Trophoblast cell (in vitro differentiated cells and primary cell): ENCODE data around the gene ARTN.

Experiments
- DNase-seq, 2 donors: peaks; one replicate each; pipeline ENCODE4 v3.0.0-alpha.2; 2016
- H2AFZ ChIP-seq: 2 replicates; pipeline ENCODE4 v1.6.1; 2013; ENCODE audit warnings: low read length, moderate library complexity, mild to moderate bottlenecking; ENCODE audit not compliant: insufficient read depth, poor library complexity
- H2AK5ac ChIP-seq: 2 replicates; pipeline ENCODE4 v1.6.1; 2013; ENCODE audit warnings: mild to moderate bottlenecking, low read length
- H2BK120ac ChIP-seq: 2 replicates; pipeline ENCODE4 v1.6.1; 2013; ENCODE audit warnings: low read length, mild to moderate bottlenecking, moderate library complexity; ENCODE audit not compliant: insufficient read depth, poor library complexity
- H2BK12ac ChIP-seq: 2 replicates; pipeline ENCODE4 v1.6.1; 2013; ENCODE audit warnings: mild to moderate bottlenecking, low read length, moderate library complexity
- H2BK5ac ChIP-seq: 2 replicates; pipeline ENCODE4 v1.6.1; 2013; ENCODE audit warnings: low read length, low read depth, moderate library complexity, mild to moderate bottlenecking; ENCODE audit not compliant: poor library complexity
- H3K14ac ChIP-seq: 2 replicates; pipeline ENCODE4 v1.6.1; 2013; ENCODE audit warnings: mild to moderate bottlenecking, low read length
- H3K18ac ChIP-seq: 2 replicates; pipeline ENCODE4 v1.6.1; 2013; ENCODE audit warnings: mild to moderate bottlenecking, low read length
- H3K23ac ChIP-seq: 2 replicates; pipeline ENCODE4 v1.6.1; 2013; ENCODE audit warnings: low read length
- H3K27ac ChIP-seq: 2 replicates; pipeline ENCODE4 v1.5.1; 2013; ENCODE audit warnings: low read depth, mild to moderate bottlenecking, inconsistent platforms, low read length, moderate library complexity
- H3K27me3 ChIP-seq: 2 replicates; pipeline ENCODE4 v1.6.1; 2013; ENCODE audit warnings: inconsistent platforms, mild to moderate bottlenecking, low read length, moderate library complexity; ENCODE audit not compliant: insufficient read depth
- H3K36me3 ChIP-seq, 2 experiments: 1 replicate in 1 of 2; 2 replicates in 1 of 2; pipeline ENCODE4 v1.6.1; 2013; ENCODE audit warnings: low read length in 2 of 2, mild to moderate bottlenecking in 2 of 2, moderate library complexity in 1 of 2; ENCODE audit not compliant: insufficient read depth in 2 of 2, control insufficient read depth in 1 of 2
- H3K4ac ChIP-seq: 2 replicates; pipeline ENCODE4 v1.6.1; 2013; ENCODE audit warnings: low read depth, mild to moderate bottlenecking, low read length, moderate library complexity
- H3K4me1 ChIP-seq, 2 experiments: 1 replicate in 1 of 2; 2 replicates in 1 of 2; pipeline ENCODE4 v1.6.1; 2013; ENCODE audit warnings: low read length in 2 of 2, mild to moderate bottlenecking in 2 of 2, moderate library complexity in 1 of 2; ENCODE audit not compliant: insufficient read depth in 2 of 2, control insufficient read depth in 1 of 2
- H3K4me2 ChIP-seq: 2 replicates; pipeline ENCODE4 v1.6.1; 2013; ENCODE audit warnings: inconsistent platforms, mild to moderate bottlenecking, low read length, moderate library complexity
- H3K4me3 ChIP-seq: 2 replicates; pipeline ENCODE4 v1.5.1; 2013; ENCODE audit warnings: mild to moderate bottlenecking, low read depth, low read length, inconsistent platforms
- H3K79me1 ChIP-seq: one replicate; pipeline ENCODE4 v1.6.1; 2013; ENCODE audit warnings: low read length
- H3K79me2 ChIP-seq: 2 replicates; pipeline ENCODE4 v1.6.1; 2013; ENCODE audit warnings: low read length, mild to moderate bottlenecking; ENCODE audit not compliant: control insufficient read depth, insufficient read depth, poor library complexity
- H3K9ac ChIP-seq: 2 replicates; pipeline ENCODE4 v1.6.1; 2013; ENCODE audit warnings: mild to moderate bottlenecking, low read length
- H3K9me3 ChIP-seq: 2 replicates; pipeline ENCODE4 v1.6.1; 2013; ENCODE audit warnings: low read depth, mild to moderate bottlenecking, control low read depth, inconsistent platforms, low read length; ENCODE audit not compliant: insufficient read depth
- H4K12ac ChIP-seq: 2 replicates; pipeline ENCODE4 v1.6.1; 2013; ENCODE audit warnings: low read depth, mild to moderate bottlenecking, low read length, moderate library complexity
- H4K8ac ChIP-seq: 2 replicates; pipeline ENCODE4 v1.6.1; 2013; ENCODE audit warnings: low read depth, mild to moderate bottlenecking, low read length, moderate library complexity
- H4K91ac ChIP-seq: one replicate; pipeline ENCODE4 v1.6.1; 2013; ENCODE audit warnings: low read depth, mild to moderate bottlenecking, low read length, moderate library complexity
- WGBS: extraction: QIAGEN DNeasy Blood & Tissue Kit; methylation state at CpG from one replicate; pipeline ENCODE4 v1.1.7; 2013; ENCODE audit warnings: missing lambda C conversion rate; ENCODE audit not compliant: insufficient read length, insufficient coverage; ENCODE audit errors: extremely low coverage; 5-methylcytosine and 5-hydroxymethylcytosine counted together

ARTN gene

GRCh38 chr1:43925846-43926245 is 7.8 kb upstream of the ARTN start:
- Histone ChIP-seq H2BK5ac (no peak overlapping the region), H4K8ac (no peak overlapping the region), H3K27me3 (no peaks in the 10 kb centered on the region), H4K91ac (no peak overlapping the region), H4K12ac (no peak overlapping the region), H2BK120ac (no peak overlapping the region), H3K9ac (no peak overlapping the region), H3K23ac (no peak overlapping the region), H3K4me1 (peaks cover 8 to 11% of the 10 kb centered on the region in 2 experiments), H3K4me3 (no peak overlapping the region), H3K79me1 (no peaks in the 10 kb centered on the region), H2AK5ac (no peak overlapping the region), H3K27ac (no peak overlapping the region), H3K4ac (no peak overlapping the region), H3K9me3 (no peaks in the 10 kb centered on the region), H2AFZ (no peak overlapping the region), H2BK12ac (no peak overlapping the region), H3K18ac (no peak overlapping the region), H3K79me2 (no peaks in the 10 kb centered on the region), H3K36me3 (peaks cover 0 to 2% of the 10 kb centered on the region in 2 experiments), H3K4me2 (no peak overlapping the region), H3K14ac (no peak overlapping the region)
- WGBS = no CpG with 5 or more reads among the region's 9 CpGs
- DNase-seq = no peak

GRCh38 chr1:43930168-43930948 is 3.2 kb upstream of the ARTN start:
- Histone ChIP-seq H3K18ac (no peak overlapping the region), H3K9ac (no peak overlapping the region), H3K9me3 (no peaks in the 10 kb centered on the region), H4K91ac (no peak overlapping the region), H3K79me2 (no peaks in the 10 kb centered on the region), H3K27ac (no peak overlapping the region), H3K14ac (peak overlapping the region; percentile 10), H2BK120ac (no peak overlapping the region), H3K4ac (no peak overlapping the region), H3K4me1 (peaks cover 18 to 26% of the 10 kb centered on the region in 2 experiments), H3K27me3 (no peaks in the 10 kb centered on the region), H3K4me3 (no peak overlapping the region), H2BK12ac (peak overlapping the region; percentile 45), H2AFZ (no peak overlapping the region), H2BK5ac (no peak overlapping the region), H3K4me2 (no peak overlapping the region), H4K12ac (no peak overlapping the region), H3K79me1 (no peaks in the 10 kb centered on the region), H2AK5ac (no peak overlapping the region), H3K23ac (no peak overlapping the region), H3K36me3 (no peaks in the 10 kb centered on the region), H4K8ac (no peak overlapping the region)
- DNase-seq = no peak
- WGBS = no CpG with 5 or more reads among the region's 10 CpGs

GRCh38 chr1:43930949-43931275 is 2.7 kb upstream of the ARTN start:
- Histone ChIP-seq H3K4me1 (peaks cover 22 to 27% of the 10 kb centered on the region in 2 experiments), H3K4ac (no peak overlapping the region), H2BK5ac (no peak overlapping the region), H4K8ac (no peak overlapping the region), H4K91ac (no peak overlapping the region), H2BK120ac (no peak overlapping the region), H2AFZ (no peak overlapping the region), H3K9me3 (no peaks in the 10 kb centered on the region), H3K4me2 (no peak overlapping the region), H3K27me3 (no peaks in the 10 kb centered on the region), H3K36me3 (no peaks in the 10 kb centered on the region), H3K9ac (no peak overlapping the region), H3K4me3 (no peak overlapping the region), H3K79me1 (no peaks in the 10 kb centered on the region), H2AK5ac (no peak overlapping the region), H4K12ac (no peak overlapping the region), H3K23ac (no peak overlapping the region), H3K79me2 (no peaks in the 10 kb centered on the region), H2BK12ac (no peak overlapping the region), H3K18ac (no peak overlapping the region), H3K14ac (no peak overlapping the region), H3K27ac (no peak overlapping the region)
- DNase-seq = no peak
- WGBS = no CpG with 5 or more reads among the region's 4 CpGs

- Histone ChIP-seq H3K27me3 (no peaks in the 10 kb centered on the region), H3K9me3 (no peaks in the 10 kb centered on the region), H3K4me2 (no peak overlapping the region), H3K27ac (no peak overlapping the region), H3K4me3 (no peak overlapping the region), H3K4ac (no peak overlapping the region), H3K4me1 (peaks cover 26 to 29% of the 10 kb centered on the region in 2 experiments), H3K79me2 (no peaks in the 10 kb centered on the region), H3K36me3 (no peaks in the 10 kb centered on the region), H3K14ac (no peak overlapping the region), H3K9ac (no peak overlapping the region), H2BK5ac (no peak overlapping the region), H2AK5ac (no peak overlapping the region), H4K8ac (no peak overlapping the region), H3K79me1 (no peaks in the 10 kb centered on the region), H3K18ac (no peak overlapping the region), H2BK12ac (no peak overlapping the region), H3K23ac (no peak overlapping the region), H2BK120ac (no peak overlapping the region), H4K91ac (no peak overlapping the region), H4K12ac (no peak overlapping the region), H2AFZ (no peak overlapping the region)
- no peak for DNase-seq
- WGBS = no CpG with 5 or more reads among the region's 13 CpGs
These were observed 1.6 kb upstream of the ARTN start for GRCh38 chr1:43931711-43932660.
